ENCODE measurements around the gene CEACAM4. TPM values are rescaled to one million over a fixed set of nuclear protein-coding genes. Genes with fewer than 3 reads are reported as not detected.

CEACAM4 gene
- total RNA-seq, 1 experiment from 2014 or later: not detected

- Histone ChIP-seq H3K9me2 (ENCODE audit: insufficient read depth) (no peaks in the 10 kb centered on the region), H4K20me1 (ENCODE audit: insufficient read depth) (no peaks in the 10 kb centered on the region), H3K79me2 (ENCODE audit: insufficient read depth, low read length) (no peaks in the 10 kb centered on the region), H3K9me3 (ENCODE audit: control insufficient read depth in 1 of 2, insufficient read depth in 1 of 2, low read depth in 1 of 2, low read length in 2 of 2) (no peaks in the 10 kb centered on the region), H2AFZ (ENCODE audit: low read depth, low read length, poor library complexity, severe bottlenecking) (no peak overlapping the region), H3K9ac (ENCODE audit: low read length) (no peak overlapping the region), H3K27me3 (ENCODE audit: insufficient read depth, low read length) (peaks cover 62% of the 10 kb centered on the region), H3K27ac (ENCODE audit: low read depth, low read length) (no peak overlapping the region), H3K4me1 (ENCODE audit: control insufficient read depth in 1 of 2, insufficient read depth in 2 of 2, low read length in 2 of 2) (no peaks in the 10 kb centered on the region), H3K36me3 (ENCODE audit: control insufficient read depth in 1 of 2, insufficient read depth in 2 of 2, low read length in 2 of 2) (no peaks in the 10 kb centered on the region), H3K4me3 (replicated peaks in 1 of 2; ENCODE audit: low read depth in 1 of 2, low read length in 2 of 2) (no peak overlapping the region), H3K4me2 (ENCODE audit: low read length) (no peak overlapping the region)
- DNase-seq (ENCODE audit: low read depth, low spot score): no peak
- ChIA-PET RAD21 (ENCODE audit: low non-redundant PET in 1 of 2, low total read pairs in 2 of 2, uncharacterized antibody in 2 of 2, unreplicated experiment in 2 of 2) (no interaction called here), CTCF (interaction anchor here (2.9 kb wide), 1 partner anchor 57 kb away, joined by 7 read pairs; no protein-coding TSS in a partner anchor), POLR2A (no interaction called here)
- BruUV-seq (replicated peaks): no TSS peak
- intact Hi-C loops (cut with micrococcal nuclease): no loop called here
- no peak for ATAC-seq
- no peak for TF ChIP-seq POLR2A (IDR thresholded peaks at IDR 0.05; ENCODE audit: borderline replicate concordance, extremely low read depth, insufficient read depth, insufficient read length)
- TF ChIP-seq EZH2 (IDR thresholded peaks at IDR 0.05): no peak
- no peak for TF ChIP-seq JUND (IDR thresholded peaks at IDR 0.05)
- TF ChIP-seq, protein P1, sequence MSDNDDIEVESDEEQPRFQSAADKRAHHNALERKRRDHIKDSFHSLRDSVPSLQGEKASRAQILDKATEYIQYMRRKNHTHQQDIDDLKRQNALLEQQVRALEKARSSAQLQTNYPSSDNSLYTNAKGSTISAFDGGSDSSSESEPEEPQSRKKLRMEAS (IDR thresholded peaks at IDR 0.05): no peak
Measured at GRCh38 chr19:41649827-41650226, 23.0 kb upstream of the CEACAM4 start.

GRCh38 chr19:41646589-41647204 lies 19.8 kb upstream of the CEACAM4 start:
- ATAC-seq (peak; percentile 72), DNase-seq (ENCODE audit: low read depth, low spot score) (peak; percentile 3)
- Histone ChIP-seq H3K4me1 (ENCODE audit: control insufficient read depth in 1 of 2, insufficient read depth in 2 of 2, low read length in 2 of 2) (no peaks in the 10 kb centered on the region), H3K27ac (ENCODE audit: low read depth, low read length) (no peak overlapping the region), H3K9me2 (ENCODE audit: insufficient read depth) (no peaks in the 10 kb centered on the region), H3K36me3 (ENCODE audit: control insufficient read depth in 1 of 2, insufficient read depth in 2 of 2, low read length in 2 of 2) (no peaks in the 10 kb centered on the region), H3K4me2 (ENCODE audit: low read length) (no peak overlapping the region), H3K9me3 (ENCODE audit: control insufficient read depth in 1 of 2, insufficient read depth in 1 of 2, low read depth in 1 of 2, low read length in 2 of 2) (no peaks in the 10 kb centered on the region), H3K79me2 (ENCODE audit: insufficient read depth, low read length) (no peaks in the 10 kb centered on the region), H3K9ac (ENCODE audit: low read length) (no peak overlapping the region), H3K4me3 (replicated peaks in 1 of 2; ENCODE audit: low read depth in 1 of 2, low read length in 2 of 2) (no peak overlapping the region), H3K27me3 (ENCODE audit: insufficient read depth, low read length) (peaks cover 39% of the 10 kb centered on the region; the same call in 1 of the 2 replicates), H4K20me1 (ENCODE audit: insufficient read depth) (no peaks in the 10 kb centered on the region), H2AFZ (ENCODE audit: low read depth, low read length, poor library complexity, severe bottlenecking) (no peak overlapping the region)
- TF ChIP-seq EGR1 (IDR thresholded peaks at IDR 0.05; ENCODE audit: low read depth): no peak
- TF ChIP-seq, protein P2, sequence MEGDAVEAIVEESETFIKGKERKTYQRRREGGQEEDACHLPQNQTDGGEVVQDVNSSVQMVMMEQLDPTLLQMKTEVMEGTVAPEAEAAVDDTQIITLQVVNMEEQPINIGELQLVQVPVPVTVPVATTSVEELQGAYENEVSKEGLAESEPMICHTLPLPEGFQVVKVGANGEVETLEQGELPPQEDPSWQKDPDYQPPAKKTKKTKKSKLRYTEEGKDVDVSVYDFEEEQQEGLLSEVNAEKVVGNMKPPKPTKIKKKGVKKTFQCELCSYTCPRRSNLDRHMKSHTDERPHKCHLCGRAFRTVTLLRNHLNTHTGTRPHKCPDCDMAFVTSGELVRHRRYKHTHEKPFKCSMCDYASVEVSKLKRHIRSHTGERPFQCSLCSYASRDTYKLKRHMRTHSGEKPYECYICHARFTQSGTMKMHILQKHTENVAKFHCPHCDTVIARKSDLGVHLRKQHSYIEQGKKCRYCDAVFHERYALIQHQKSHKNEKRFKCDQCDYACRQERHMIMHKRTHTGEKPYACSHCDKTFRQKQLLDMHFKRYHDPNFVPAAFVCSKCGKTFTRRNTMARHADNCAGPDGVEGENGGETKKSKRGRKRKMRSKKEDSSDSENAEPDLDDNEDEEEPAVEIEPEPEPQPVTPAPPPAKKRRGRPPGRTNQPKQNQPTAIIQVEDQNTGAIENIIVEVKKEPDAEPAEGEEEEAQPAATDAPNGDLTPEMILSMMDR (IDR thresholded peaks at IDR 0.05 in 2 of 3, conservative IDR thresholded peaks at IDR 0.05 in 1 of 3; ENCODE audit: borderline replicate concordance in 1 of 3, insufficient read depth in 1 of 3, low read depth in 2 of 3, low read length in 2 of 3): peak; percentile 32 to 83 (median 57); a peak in 5 of 6 replicates
- intact Hi-C loops (cut with micrococcal nuclease): no loop called here
- ChIA-PET CTCF (interaction anchor here (0.6 to 2.0 kb wide), 18 partner anchors 9 to 270 kb away, joined by 3 to 13 read pairs (median 4); no protein-coding TSS in a partner anchor), RAD21 (ENCODE audit: low non-redundant PET in 1 of 2, low total read pairs in 2 of 2, uncharacterized antibody in 2 of 2, unreplicated experiment in 2 of 2) (no interaction called here), POLR2A (no interaction called here)
- BruUV-seq (replicated peaks): no TSS peak

Measured in HCT116 (cell line).